ENCODE results near the gene TKFC.
A peak's percentile ranks its signal among the peaks of the same experiment; 100 is the strongest.

Gene TKFC

GRCh38 chr11:61384271-61385242 lies 51.5 kb downstream of the TKFC start:
- CTCF ChIA-PET = interaction anchor here (1.2 to 11.4 kb wide), 22 partner anchors 9 to 563 kb away, joined by 3 to 501 read pairs (median 12); partner anchors contain the start of genes CYB561A3, DDB1, TKFC and TMEM138
- TF ChIP-seq, protein P1, sequence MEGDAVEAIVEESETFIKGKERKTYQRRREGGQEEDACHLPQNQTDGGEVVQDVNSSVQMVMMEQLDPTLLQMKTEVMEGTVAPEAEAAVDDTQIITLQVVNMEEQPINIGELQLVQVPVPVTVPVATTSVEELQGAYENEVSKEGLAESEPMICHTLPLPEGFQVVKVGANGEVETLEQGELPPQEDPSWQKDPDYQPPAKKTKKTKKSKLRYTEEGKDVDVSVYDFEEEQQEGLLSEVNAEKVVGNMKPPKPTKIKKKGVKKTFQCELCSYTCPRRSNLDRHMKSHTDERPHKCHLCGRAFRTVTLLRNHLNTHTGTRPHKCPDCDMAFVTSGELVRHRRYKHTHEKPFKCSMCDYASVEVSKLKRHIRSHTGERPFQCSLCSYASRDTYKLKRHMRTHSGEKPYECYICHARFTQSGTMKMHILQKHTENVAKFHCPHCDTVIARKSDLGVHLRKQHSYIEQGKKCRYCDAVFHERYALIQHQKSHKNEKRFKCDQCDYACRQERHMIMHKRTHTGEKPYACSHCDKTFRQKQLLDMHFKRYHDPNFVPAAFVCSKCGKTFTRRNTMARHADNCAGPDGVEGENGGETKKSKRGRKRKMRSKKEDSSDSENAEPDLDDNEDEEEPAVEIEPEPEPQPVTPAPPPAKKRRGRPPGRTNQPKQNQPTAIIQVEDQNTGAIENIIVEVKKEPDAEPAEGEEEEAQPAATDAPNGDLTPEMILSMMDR (IDR thresholded peaks at IDR 0.05; ENCODE audit: control extremely low read depth, extremely low read depth, low read depth, missing control alignments) = no peak
- POLR2A ChIA-PET = interaction anchor here (0.6 to 2.4 kb wide), 4 partner anchors 23 to 55 kb away, joined by 4 to 12 read pairs (median 8); partner anchors contain the start of genes CYB561A3 and TMEM138
- DNase-seq (ENCODE audit: extremely low spot score) = no peak

GRCh38 chr11:61390161-61390560 lies 57.1 kb downstream of the TKFC start:
- TF ChIP-seq, protein P1 (IDR thresholded peaks at IDR 0.05; ENCODE audit: control extremely low read depth, extremely low read depth, low read depth, missing control alignments) = no peak
- POLR2A ChIA-PET = no interaction called here
- CTCF ChIA-PET = interaction anchor here (1.1 to 9.8 kb wide), 5 partner anchors 12 to 136 kb away, joined by 3 to 188 read pairs (median 23); partner anchors contain the start of genes CYB561A3 and TMEM138

GRCh38 chr11:61392981-61393595 lies 60.1 kb downstream of the TKFC start:
- TF ChIP-seq, protein P1 (IDR thresholded peaks at IDR 0.05; ENCODE audit: control extremely low read depth, extremely low read depth, low read depth, missing control alignments) = peak; percentile 38
- POLR2A ChIA-PET = interaction anchor here (0.6 to 1.9 kb wide), 3 partner anchors 15 to 42 kb away, joined by 3 to 7 read pairs (median 6); partner anchors contain the start of genes CYB561A3 and TMEM138
- CTCF ChIA-PET = interaction anchor here (0.8 to 10.6 kb wide), 18 partner anchors 9 to 138 kb away, joined by 3 to 98 read pairs (median 4); partner anchors contain the start of genes CYB561A3 and TMEM138
- DNase-seq (ENCODE audit: extremely low spot score) = peak; percentile 45

More at GRCh38 chr11:61390161-61390560, 57.1 kb downstream of the TKFC start:
- DNase-seq (ENCODE audit: extremely low spot score) = no peak

Measured in GM10248 (cell line).